Brain microvascular endothelial cell (primary cell): ENCODE results near the gene MEX3D.
"Not testable (repeated sequence)": the region's sequence is repeated elsewhere in the genome, so short reads cannot be mapped to it uniquely, and the experiment has no call there.

Experiments
- DNase-seq: peaks from one replicate; pipeline ENCODE4 v3.0.0-alpha.2; 2020
- H3K27ac ChIP-seq: fragments of 250-450 bp; sonication (Bioruptor Pico); 2 replicates; pipeline ENCODE4 v1.5.1; 2020; ENCODE audit warnings: mild to moderate bottlenecking, moderate library complexity
- H3K27me3 ChIP-seq: fragments of 250-450 bp; sonication (Bioruptor Pico); replicated peaks from 2 replicates; pipeline ENCODE4 v1.5.1; 2020; ENCODE audit warnings: mild to moderate bottlenecking
- H3K36me3 ChIP-seq: fragments of 250-450 bp; sonication (Bioruptor Pico); replicated peaks from 2 replicates; pipeline ENCODE4 v1.5.1; 2020; ENCODE audit warnings: mild to moderate bottlenecking
- H3K4me3 ChIP-seq: 2 replicates; pipeline ENCODE4 v1.5.1; 2011; ENCODE audit warnings: low read depth, mild to moderate bottlenecking, control low read depth, low read length, moderate library complexity
- in situ Hi-C: cut with HindIII; loops from 2 replicates; pipeline ENCODE4 v1.10.0; 2017; ENCODE audit warnings: low sequenced_read_pairs, low pct_ligation_motif_present
- TF ChIP-seq, protein P1 (sequence below): IDR thresholded peaks from 2 replicates; pipeline ENCODE4 v1.5.1; 2011; ENCODE audit warnings: low read depth, mild to moderate bottlenecking, moderate library complexity, low read length, control low read depth, inconsistent platforms; ENCODE audit errors: missing control alignments

The MEX3D gene

DNA sequence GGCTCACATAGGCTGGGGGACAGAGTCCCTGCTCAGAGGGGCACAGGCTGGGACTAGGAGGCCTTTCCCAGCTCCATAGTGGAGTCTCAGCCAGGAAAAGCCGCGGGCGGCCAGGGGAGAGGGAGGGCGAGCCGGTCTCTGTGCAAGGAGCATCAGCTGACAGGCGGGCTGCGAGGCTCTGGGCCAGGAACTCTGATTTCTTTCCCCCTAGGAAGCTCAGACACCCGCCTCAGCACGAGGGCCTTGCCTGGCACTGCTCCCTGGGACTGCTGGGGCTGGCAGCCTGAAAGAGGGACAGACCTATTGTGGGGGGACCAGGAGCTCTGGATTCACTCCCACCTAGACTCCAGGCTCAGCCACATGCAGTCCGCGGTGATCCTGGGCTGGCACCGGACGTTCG lies 46.5 kb downstream of the MEX3D start:
- no peaks in the 10 kb centered on the region for H3K36me3 ChIP-seq
- no peak overlapping the region for H3K27ac ChIP-seq
- H3K4me3 ChIP-seq: no peak overlapping the region

DNA sequence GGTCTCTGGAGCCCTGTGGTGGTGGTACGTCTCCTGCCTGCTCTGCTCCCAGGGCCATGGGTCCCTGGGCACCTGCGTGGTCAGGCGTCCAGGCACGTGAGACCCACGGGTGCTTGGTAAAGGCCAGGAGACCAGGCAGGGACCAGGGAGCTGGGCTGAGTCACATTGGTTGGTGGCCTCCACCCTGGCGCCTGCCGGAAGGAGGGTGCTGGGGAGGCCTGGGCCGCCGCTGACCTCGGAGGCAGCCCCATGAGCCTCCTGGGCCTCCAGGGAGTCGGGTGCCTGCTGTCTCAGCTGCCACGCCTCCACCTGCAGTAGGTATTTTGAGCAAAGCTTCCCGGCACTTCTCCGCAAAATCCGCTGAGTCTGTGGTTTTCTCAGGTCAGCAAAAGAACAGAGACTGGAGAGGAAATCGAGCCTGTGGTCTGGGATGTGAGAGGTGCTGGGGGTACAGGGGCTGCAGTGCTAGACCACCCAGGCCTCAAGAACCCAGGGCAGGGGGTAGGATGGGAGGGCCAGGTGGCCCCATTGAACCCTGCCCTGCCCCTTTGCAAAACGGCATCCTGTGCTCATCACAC lies 47.8 kb downstream of the MEX3D start:
- H3K27me3 ChIP-seq: peaks cover 26% of the 10 kb centered on the region
- in situ Hi-C loops: no loop called here
- no peak overlapping the region for H3K27ac ChIP-seq
- no peak for DNase-seq
- no peaks in the 10 kb centered on the region for H3K36me3 ChIP-seq
- no peak overlapping the region for H3K4me3 ChIP-seq
- TF ChIP-seq, protein P1, sequence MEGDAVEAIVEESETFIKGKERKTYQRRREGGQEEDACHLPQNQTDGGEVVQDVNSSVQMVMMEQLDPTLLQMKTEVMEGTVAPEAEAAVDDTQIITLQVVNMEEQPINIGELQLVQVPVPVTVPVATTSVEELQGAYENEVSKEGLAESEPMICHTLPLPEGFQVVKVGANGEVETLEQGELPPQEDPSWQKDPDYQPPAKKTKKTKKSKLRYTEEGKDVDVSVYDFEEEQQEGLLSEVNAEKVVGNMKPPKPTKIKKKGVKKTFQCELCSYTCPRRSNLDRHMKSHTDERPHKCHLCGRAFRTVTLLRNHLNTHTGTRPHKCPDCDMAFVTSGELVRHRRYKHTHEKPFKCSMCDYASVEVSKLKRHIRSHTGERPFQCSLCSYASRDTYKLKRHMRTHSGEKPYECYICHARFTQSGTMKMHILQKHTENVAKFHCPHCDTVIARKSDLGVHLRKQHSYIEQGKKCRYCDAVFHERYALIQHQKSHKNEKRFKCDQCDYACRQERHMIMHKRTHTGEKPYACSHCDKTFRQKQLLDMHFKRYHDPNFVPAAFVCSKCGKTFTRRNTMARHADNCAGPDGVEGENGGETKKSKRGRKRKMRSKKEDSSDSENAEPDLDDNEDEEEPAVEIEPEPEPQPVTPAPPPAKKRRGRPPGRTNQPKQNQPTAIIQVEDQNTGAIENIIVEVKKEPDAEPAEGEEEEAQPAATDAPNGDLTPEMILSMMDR: no peak

More for the DNA sequence above, 46.5 kb downstream of the MEX3D start:
- TF ChIP-seq, protein P1: no peak
- in situ Hi-C loops: no loop called here
- DNase-seq: no peak
- peaks cover 30% of the 10 kb centered on the region for H3K27me3 ChIP-seq

DNA sequence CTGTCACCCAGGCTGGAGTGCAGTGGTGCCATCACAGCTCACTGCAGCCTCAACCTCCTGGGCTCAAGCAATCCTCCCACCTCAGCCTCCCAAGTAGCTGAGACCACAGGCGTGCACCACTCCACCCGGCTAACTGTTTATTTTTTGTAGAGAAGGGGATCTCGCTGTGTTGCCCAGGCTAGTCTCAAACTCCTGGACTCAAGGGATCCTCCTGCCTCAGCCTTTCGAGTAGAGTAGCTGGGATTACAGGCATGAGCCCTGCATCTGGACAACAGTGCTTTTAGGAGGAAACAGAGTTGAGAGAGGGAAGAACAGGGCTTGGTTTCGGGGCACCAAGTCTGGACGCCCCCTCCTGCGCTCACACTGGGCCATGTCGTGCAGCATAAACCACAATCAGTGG lies 48.3 kb downstream of the MEX3D start:
- H3K27me3 ChIP-seq: peaks cover 21% of the 10 kb centered on the region
- H3K36me3 ChIP-seq, in situ Hi-C loops, DNase-seq, H3K27ac ChIP-seq, H3K4me3 ChIP-seq: not testable (repeated sequence)

DNA sequence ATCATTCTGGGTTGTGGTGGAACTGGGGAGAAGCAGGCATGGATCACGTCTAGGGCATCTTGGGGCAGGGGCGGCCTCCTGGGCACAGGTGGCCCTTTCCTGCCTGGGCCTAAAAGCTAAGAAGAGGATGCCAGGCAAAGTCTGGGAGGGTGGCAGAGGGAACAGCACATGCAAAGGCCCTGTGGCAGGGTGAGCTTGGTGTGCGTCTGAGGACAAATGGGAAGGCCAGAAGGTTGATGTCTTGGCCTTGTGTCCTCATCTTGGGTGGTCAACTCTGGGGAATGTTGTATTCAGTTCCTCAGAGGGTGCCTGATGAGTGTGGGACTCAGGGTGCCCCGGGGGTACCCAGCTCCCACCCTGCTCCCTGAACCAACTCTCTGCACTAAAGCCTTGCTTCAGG lies 49.7 kb downstream of the MEX3D start:
- Histone ChIP-seq H3K4me3 (no peak overlapping the region), H3K36me3 (no peaks in the 10 kb centered on the region), H3K27ac (no peak overlapping the region), H3K27me3 (peaks cover 10% of the 10 kb centered on the region)
- TF ChIP-seq, protein P1: no peak
- DNase-seq: no peak
- in situ Hi-C loops: no loop called here

DNA sequence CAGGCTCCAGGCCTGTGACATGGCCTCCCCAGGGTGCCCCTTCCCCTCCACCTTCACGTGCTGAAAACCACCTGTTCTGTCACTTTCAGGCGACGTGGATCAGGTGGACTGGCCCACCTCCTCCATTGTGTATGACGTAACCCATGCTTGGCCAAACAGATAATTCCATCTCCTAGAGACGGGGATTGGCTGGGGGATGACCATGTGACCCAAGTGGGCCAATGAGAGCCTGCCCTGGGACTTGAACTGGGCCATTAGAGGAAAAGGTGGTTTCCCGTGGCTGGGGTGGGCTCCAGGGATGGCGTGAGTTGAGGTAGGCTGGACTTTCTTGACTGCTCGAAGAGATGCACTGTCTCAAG lies 51.8 kb downstream of the MEX3D start:
- Histone ChIP-seq H3K36me3 (no peaks in the 10 kb centered on the region), H3K27me3 (no peaks in the 10 kb centered on the region), H3K27ac (no peak overlapping the region), H3K4me3 (no peak overlapping the region)
- no peak for DNase-seq
- in situ Hi-C loops: no loop called here
- TF ChIP-seq, protein P1: no peak

DNA sequence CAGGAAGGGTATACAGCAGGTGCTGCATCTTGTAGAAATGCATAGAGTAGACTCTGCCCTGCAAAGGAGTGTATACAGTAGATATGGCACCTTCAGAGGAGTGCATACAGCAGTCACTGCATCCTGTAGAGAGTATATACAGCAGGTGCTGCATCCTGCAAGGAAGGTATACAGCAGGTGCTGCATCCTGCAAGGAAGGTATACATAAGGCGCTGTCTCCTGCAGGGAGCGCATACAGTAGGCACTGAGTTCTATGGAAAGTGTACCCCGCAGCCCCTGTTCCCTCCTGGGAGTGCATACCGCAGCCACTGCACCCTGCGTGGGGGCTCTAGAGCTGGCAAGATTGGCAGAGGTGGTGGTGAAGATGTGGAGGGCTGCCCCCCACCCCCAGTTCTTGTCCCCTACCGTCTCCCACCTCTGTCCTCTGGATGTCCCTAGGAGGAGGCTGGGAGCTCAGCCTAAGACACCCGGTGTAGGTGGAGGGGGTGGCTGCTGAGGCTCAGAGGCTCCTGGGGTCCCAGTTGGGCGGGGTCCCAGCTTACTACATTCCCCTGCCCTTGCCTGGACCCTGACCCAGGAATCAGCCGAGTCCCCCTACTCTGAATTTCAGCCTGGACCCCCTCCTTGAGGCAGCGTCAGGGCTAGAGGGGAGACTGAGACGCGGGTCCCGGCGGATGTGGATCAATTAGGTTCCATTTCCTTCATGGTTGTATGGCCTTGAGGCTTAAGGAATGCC lies 53.0 kb downstream of the MEX3D start:
- H3K4me3 ChIP-seq: no peak overlapping the region
- in situ Hi-C loops: no loop called here
- no peaks in the 10 kb centered on the region for H3K27me3 ChIP-seq
- H3K36me3 ChIP-seq: no peaks in the 10 kb centered on the region
- H3K27ac ChIP-seq: no peak overlapping the region
- TF ChIP-seq, protein P1: no peak
- DNase-seq: no peak
